Germinal center (tissue), 1 donor: ENCODE results near the gene CHSY1.

ENCODE experiments used
- DNase-seq: peaks from one replicate; pipeline ENCODE4 v3.0.0; 2012; ENCODE audit warnings: mixed read lengths, low spot score

CHSY1 gene

GRCh38 chr15:101187820-101188636, 63.8 kb downstream of the CHSY1 start:
- DNase-seq = no peak

- no peak for DNase-seq
These were observed 66.1 kb downstream of the CHSY1 start for GRCh38 chr15:101185770-101186169.

GRCh38 chr15:101185336-101185735, 66.5 kb downstream of the CHSY1 start:
- DNase-seq = no peak

- no peak for DNase-seq
These were observed 67.0 kb downstream of the CHSY1 start for GRCh38 chr15:101184830-101185229.

GRCh38 chr15:101183931-101184305, 67.9 kb downstream of the CHSY1 start:
- DNase-seq = no peak

- DNase-seq = no peak
These were observed 68.5 kb downstream of the CHSY1 start for GRCh38 chr15:101183226-101183930.

GRCh38 chr15:101182215-101182614, 69.6 kb downstream of the CHSY1 start:
- no peak for DNase-seq

- DNase-seq = no peak
These were observed 70.5 kb downstream of the CHSY1 start for GRCh38 chr15:101181349-101181748.

- DNase-seq = no peak
These were observed 71.1 kb downstream of the CHSY1 start for GRCh38 chr15:101180620-101181307.

GRCh38 chr15:101179341-101180153, 72.3 kb downstream of the CHSY1 start:
- no peak for DNase-seq

GRCh38 chr15:101178931-101179330, 72.9 kb downstream of the CHSY1 start:
- no peak for DNase-seq

- no peak for DNase-seq
These were observed 73.4 kb downstream of the CHSY1 start for GRCh38 chr15:101178479-101178878.

- no peak for DNase-seq
These were observed 74.0 kb downstream of the CHSY1 start for GRCh38 chr15:101177866-101178265.

- DNase-seq = no peak
These were observed 75.2 kb downstream of the CHSY1 start for GRCh38 chr15:101176625-101177024.

- DNase-seq = no peak
These were observed 76.4 kb downstream of the CHSY1 start for GRCh38 chr15:101175401-101175800.

GRCh38 chr15:101174152-101174920, 77.5 kb downstream of the CHSY1 start:
- no peak for DNase-seq

GRCh38 chr15:101173233-101174119, 78.4 kb downstream of the CHSY1 start:
- DNase-seq = no peak

- no peak for DNase-seq
These were observed 79.3 kb downstream of the CHSY1 start for GRCh38 chr15:101172501-101173071.

GRCh38 chr15:101171954-101172353, 79.9 kb downstream of the CHSY1 start:
- no peak for DNase-seq
